HG02852 (cell line): ENCODE measurements around the gene PIGR.

ENCODE experiments used
- ATAC-seq: cut with Tn5 transposase; IDR thresholded peaks from one replicate; pipeline ENCODE4 v1.9.1; 2021; ENCODE audit warnings: mild to moderate bottlenecking, moderate library complexity; ENCODE audit not compliant: unreplicated experiment

The PIGR gene

GRCh38 chr1:206946261-206946660 lies at the start of gene PIGR:
TSS of gene PIGR (minus strand) at chr1:206946466. CDS start at chr1:206940531, 5,935 bp downstream.
- ATAC-seq, result no peak

GRCh38 chr1:206992790-206993189 lies 46.5 kb upstream of the PIGR start:
- ATAC-seq, result no peak

GRCh38 chr1:206987873-206988272 lies 41.6 kb upstream of the PIGR start:
- no peak for ATAC-seq

DNA sequence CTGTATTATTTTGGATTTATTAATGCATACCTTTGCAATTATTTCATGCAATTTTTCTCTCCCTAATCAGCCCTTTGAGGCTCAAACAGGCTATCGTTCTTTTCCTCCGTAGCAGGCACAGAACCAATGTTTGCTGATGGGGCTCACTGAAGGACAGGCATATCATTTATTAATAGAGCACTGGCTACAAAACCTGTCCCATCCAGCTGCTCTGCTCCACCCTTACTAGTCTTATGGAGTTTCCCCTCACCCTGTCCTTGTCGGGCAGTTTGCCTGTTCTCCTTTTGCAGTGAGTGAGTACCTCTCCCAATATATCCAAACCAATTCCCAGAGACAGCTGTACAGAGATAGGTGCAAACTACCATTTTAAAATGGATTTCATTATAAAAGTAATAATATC lies 40.6 kb upstream of the PIGR start:
- no peak for ATAC-seq

DNA sequence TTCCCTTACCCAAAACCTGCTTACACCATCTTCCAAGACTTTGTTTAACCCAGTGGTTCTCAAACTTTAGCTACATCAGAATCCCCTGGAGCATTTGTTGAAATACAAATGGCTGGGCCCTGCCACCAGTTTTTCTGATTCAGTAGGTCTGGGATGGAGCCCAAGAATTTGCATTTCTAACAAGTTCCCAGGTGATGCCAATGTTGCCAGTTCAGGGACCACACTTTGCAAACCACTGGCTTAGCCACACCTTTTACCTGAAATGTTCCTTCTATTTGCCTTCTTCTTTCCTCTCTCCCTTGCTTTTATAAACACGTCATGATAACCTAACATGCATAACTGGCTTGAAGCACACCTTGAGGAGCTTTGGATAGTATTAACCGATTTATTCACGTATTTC lies 40.1 kb upstream of the PIGR start:
- ATAC-seq, result no peak

DNA sequence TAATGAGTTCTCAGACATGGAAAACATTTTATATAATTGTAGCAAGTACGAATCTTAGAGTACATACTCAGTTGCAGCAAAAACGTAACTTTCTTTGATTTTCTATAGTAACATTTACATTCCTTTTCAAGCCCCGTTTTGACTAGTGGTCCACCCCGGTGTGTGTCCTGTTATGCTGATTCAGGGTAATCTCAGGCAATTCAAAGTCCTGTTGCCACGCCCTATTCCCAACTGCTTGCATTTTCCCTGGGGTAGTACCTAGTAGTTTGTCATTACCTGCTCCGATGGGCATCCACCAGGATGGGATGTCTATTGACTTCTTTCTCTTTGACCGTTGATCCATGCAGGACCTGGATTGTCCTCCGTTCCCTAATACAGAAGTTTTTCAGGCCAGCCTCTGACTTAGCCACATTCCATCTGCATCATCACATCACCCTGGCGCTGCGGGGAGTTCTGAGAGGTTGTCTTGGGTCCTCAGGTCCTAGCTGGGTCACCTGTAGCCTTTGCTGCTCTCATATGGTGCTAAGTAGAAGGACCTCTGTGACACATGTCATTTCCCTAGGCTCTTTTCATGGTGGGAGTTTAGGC lies 39.0 kb upstream of the PIGR start:
- ATAC-seq, result no peak

DNA sequence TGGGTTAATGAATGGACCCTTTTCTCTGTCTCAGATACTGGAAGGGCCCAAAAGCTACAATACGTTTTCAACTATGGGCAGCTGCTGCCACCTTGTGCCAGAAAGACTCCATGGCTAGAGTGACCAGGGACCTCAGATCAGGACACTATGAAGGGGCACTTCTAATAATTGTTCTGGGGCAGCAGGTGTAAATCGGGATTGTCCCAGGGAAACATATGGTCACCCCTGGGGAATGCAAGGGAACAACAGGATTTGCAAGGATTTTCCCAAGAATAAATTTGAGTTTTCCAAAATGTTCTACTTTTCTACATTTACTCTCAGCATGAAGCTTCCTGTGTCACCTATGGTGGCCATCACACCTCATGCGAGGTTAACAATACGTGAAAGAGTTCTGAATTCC lies 36.0 kb upstream of the PIGR start:
- no peak for ATAC-seq

- ATAC-seq, result no peak
These were observed 33.2 kb upstream of the PIGR start for GRCh38 chr1:206979379-206980043.

DNA sequence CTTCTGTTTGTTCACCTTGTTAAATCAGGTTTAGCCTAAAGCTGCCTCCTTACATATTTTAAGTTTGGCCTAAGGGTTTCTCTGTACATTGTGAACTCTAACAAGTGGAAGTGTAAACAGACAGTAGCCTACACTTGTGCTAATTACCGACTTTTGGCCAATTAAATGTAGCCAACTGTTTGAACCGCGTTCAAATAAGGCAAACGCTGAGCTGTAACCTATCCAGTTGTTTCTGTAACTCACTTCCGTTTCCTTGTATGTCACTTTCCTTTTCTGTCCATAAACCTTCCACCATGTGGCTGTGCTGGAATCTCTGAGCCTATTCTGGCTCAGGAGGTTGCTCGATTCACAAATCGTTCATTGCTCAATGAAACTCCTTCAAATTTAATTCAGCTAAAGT lies 32.0 kb upstream of the PIGR start:
- no peak for ATAC-seq

- ATAC-seq, result no peak
These were observed 29.0 kb upstream of the PIGR start for GRCh38 chr1:206975306-206975705.

GRCh38 chr1:206974140-206974539 lies 27.9 kb upstream of the PIGR start:
- no peak for ATAC-seq

- ATAC-seq, result no peak
These were observed 26.5 kb upstream of the PIGR start for GRCh38 chr1:206972728-206973127.

- peak; percentile 75 for ATAC-seq
These were observed 24.9 kb upstream of the PIGR start for GRCh38 chr1:206971029-206971655.

DNA sequence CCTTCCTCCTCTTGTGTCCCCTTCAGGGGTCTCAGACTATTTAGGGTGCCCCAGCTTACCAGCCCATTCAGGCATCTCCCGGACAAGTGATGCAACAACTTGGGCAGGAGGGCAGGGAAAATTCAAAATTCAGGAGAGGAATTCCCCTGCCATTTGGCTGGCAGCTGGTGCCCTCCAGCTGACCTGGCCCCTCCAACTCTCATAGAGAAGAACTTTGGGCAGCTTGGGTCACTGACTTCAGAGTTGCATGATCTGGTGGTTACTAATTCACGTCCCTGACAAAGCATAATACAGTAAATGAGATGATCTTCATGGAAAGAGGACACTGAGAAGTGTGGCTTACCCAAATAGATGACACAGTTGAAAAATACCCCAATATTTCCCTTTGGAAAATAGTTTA lies 24.2 kb upstream of the PIGR start, which contains the start of gene FCAMR:
TSS of gene FCAMR (minus strand) at position 15 of the 400 bp plus-strand sequence. CDS start 335 bp downstream, outside the sequence.
- ATAC-seq, result no peak

GRCh38 chr1:206969090-206969489 lies 22.8 kb upstream of the PIGR start:
- no peak for ATAC-seq

DNA sequence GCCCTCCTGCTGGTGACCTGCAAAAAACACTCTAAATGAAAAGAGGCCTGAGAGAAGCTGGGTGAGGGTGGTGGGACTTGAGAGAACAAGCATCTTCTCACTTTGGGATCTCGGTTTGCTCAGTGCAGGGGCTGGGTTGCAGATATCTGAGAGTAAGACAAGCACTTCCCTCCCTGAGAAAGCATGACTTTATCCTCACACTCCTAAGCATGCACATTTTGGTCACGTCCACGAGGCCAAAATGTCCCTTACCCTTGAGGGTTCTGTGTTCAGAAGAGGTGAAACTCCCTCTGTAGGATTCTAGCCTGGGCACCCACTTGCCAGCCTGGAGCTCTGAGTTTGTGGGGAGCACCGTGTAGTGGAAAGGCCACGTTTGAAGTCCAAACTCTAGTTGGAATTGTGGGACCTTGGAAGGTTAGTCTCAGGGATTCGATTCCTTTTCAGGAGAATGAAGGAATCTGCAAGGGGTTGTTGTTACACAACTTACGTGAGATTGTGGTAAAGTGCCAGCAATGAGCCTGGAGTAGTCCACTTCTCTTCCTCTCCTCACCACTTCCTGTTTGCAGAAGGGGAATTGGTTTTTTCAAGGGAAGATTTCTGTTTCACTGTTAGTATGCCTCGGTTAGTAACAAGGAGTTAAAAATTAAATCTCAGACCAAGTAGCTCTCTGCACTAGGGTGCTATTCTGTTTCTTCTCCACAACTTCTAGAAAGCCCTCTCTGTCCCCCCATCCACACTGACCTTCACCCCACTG lies 21.0 kb upstream of the PIGR start:
- ATAC-seq, result peak; percentile 50

DNA sequence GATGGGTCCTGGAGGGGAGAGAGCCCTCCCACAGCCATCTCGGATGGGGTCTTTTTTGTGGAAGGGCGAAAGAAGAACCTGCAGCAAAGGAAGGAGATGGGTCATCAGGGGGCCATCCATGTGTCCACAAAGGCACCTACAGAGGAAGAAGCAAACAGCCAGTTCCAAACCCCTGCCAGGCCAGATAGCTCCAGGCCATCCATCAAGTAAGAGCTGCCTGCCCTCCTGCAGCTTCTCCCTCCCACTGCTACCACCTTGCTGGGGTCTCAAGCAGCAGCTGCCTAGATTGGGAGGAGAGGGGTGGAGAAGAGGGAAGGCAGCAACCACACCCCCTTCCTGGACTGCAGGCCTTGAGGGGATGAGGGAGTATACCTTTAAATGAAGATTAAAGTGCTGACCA lies 19.5 kb upstream of the PIGR start:
- no peak for ATAC-seq

DNA sequence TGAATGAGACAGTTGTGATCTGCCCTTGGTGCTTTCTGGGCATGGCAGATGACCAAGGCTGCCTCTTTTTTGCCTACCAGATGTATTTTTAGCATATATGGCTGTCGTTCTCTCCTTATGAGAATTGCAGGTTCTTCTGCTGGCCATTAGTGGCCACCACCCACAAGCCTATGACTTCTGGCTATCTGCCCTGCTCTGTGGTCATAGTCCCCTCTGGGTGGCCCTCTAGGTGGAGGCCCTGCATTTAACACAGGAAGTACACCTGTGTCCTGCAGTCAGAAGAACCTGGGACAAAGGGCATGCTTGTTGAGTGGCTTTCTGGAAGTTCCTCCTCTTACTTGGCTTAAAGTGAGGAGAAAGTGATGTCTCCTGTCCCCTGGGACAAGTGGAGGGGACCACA lies 17.5 kb upstream of the PIGR start:
- ATAC-seq, result no peak

DNA sequence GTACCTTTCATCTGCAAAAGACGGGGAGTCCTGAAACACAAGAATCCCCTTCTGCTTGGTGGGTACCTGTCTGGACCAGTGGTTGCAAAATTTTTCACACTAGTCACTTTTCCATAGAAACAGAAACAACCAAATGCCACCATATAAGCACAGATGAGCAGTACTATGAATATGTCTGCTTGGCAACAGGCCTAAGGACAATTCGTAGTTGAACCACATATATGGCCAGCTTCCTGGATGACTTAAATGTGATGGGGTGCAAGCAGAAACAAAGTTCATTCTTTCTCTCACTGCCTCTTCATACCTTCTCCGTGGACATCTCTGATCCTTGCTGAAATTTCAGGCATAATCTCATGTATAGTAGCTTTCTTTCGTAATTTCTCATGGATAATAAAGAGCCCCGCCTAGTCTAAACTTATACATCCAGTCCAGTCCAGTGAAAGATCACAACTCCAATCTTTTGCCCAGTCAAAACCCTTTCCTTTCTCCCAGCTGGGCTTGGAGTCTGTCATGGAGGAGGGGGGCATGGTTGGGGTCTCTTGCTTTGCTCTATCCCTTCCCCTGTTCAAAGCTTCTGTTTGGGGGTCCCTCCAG lies 16.9 kb upstream of the PIGR start:
- ATAC-seq, result no peak

GRCh38 chr1:206962272-206962671 lies 16.0 kb upstream of the PIGR start:
- ATAC-seq, result no peak

GRCh38 chr1:206961668-206962067 lies 15.4 kb upstream of the PIGR start:
- ATAC-seq, result no peak
